ENCODE measurements around the gene IGSF10.

The IGSF10 gene

GRCh38 chr3:151412989-151413388 lies 47.9 kb downstream of the IGSF10 start:
- DNase-seq = no peak
